ENCODE results near the gene PRKD2.
"Not testable (repeated sequence)": the region's sequence is repeated elsewhere in the genome, so short reads cannot be mapped to it uniquely, and the experiment has no call there.

The PRKD2 gene

DNA sequence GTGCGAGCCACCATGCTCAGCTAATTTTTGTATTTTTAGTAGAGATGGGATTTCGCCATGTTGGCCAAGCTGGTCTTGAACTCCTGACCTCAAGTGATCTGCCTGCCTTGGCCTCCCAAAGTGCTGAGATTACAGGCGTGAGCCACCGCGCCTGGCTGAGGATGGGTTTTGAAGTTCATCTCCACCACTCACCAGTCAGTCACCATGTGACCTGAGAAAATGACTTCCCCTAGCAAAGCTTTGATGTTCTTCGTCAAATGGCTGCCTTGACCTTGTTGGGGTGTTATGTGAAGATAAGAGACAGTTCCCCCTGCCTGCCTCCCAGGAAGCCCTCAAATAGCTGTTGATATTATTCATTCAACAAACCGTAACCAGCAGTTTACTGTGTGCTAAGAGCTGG, 87.9 kb downstream of the PRKD2 start:
- DNase-seq, result not testable (repeated sequence)

- no peak for DNase-seq
Observed at GRCh38 chr19:46626446-46626845, 90.5 kb downstream of the PRKD2 start.

- no peak for DNase-seq
Observed at GRCh38 chr19:46625731-46626130, 91.2 kb downstream of the PRKD2 start.

DNA sequence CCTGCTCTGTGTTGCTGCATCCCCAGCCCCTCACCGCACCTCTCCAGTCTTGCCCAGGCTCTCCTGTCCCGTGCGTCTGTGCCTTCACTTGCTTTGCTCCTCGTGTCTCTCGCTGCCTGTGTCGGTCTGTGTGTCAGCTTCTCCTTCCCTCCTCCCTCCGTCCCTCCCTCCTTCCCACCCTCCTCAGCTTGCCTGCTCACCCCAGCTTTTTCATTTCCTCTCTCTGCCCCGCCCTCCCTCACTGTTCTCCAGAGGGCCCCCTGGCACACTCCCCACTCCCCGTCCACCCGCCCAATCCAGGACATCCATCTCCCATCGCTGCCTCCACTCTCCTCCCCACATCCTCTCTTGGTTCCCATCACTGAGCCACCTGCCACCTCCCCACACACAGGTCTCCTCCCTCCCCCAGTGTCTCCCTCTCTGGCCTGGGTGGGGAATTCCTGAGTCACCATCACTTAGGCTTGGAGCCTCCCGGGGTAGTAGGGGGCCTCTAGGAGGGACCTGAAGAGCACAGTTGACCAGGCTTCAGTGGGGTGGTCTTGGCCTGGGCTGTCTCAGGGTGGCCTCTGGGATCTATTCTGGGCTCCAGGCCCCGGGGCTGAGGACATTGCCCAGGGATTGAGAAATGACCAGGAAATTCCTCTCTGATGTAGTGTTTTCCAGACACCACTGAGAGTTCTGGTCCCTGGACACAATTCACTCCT, 91.8 kb downstream of the PRKD2 start, which contains the start of gene PTGIR:
PTGIR (minus strand) TSS at position 132 of the 704 bp plus-strand sequence. CDS start 864 bp downstream, outside the sequence.
- no peak for DNase-seq

Measured in activated T-cell treated with anti-CD3 and anti-CD28 coated beads for 4 hours (primary cell).